ENCODE results near the gene ARID5B. TPM values are rescaled to one million over a fixed set of nuclear protein-coding genes. Genes with fewer than 3 reads are reported as not detected.

Gene ARID5B
- total RNA-seq, 1 donor from 2014 or later = 51.4 TPM

DNA sequence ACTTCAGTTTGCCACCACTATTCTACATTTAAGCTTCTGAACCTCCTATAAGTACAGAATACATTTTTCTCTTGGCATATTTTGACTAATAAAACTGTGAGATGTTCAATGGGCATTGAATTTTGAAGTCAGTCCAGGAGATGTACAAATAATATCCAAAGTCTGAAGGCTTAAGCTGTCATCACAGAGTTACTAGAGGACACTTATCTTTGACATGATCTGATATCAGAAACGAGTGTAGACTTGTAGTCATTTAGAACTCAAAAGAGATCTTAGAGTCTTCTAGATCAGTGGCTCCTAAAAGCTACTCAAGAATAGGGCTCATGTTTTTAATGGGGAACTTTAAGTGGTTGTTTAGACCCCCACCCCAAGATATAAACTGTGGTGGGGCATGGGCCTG is 160.5 kb downstream of the ARID5B start:
- no peaks in the 10 kb centered on the region for H3K27me3 Mint-ChIP-seq (ENCODE audit: low read depth)
- H3K4me1 Mint-ChIP-seq = peaks cover 30% of the 10 kb centered on the region
- H3K9me3 Mint-ChIP-seq = peaks cover 3% of the 10 kb centered on the region
- H3K4me3 Mint-ChIP-seq = no peak overlapping the region
- H3K36me3 Mint-ChIP-seq = peaks cover 51% of the 10 kb centered on the region
- TF ChIP-seq, protein P1, sequence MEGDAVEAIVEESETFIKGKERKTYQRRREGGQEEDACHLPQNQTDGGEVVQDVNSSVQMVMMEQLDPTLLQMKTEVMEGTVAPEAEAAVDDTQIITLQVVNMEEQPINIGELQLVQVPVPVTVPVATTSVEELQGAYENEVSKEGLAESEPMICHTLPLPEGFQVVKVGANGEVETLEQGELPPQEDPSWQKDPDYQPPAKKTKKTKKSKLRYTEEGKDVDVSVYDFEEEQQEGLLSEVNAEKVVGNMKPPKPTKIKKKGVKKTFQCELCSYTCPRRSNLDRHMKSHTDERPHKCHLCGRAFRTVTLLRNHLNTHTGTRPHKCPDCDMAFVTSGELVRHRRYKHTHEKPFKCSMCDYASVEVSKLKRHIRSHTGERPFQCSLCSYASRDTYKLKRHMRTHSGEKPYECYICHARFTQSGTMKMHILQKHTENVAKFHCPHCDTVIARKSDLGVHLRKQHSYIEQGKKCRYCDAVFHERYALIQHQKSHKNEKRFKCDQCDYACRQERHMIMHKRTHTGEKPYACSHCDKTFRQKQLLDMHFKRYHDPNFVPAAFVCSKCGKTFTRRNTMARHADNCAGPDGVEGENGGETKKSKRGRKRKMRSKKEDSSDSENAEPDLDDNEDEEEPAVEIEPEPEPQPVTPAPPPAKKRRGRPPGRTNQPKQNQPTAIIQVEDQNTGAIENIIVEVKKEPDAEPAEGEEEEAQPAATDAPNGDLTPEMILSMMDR (IDR thresholded peaks at IDR 0.05; ENCODE audit: unreplicated experiment) = no peak
- no peak overlapping the region for H3K27ac Mint-ChIP-seq
- DNase-seq (ENCODE audit: low spot score in 2 of 2, unreplicated experiment in 2 of 2) = no peak

DNA sequence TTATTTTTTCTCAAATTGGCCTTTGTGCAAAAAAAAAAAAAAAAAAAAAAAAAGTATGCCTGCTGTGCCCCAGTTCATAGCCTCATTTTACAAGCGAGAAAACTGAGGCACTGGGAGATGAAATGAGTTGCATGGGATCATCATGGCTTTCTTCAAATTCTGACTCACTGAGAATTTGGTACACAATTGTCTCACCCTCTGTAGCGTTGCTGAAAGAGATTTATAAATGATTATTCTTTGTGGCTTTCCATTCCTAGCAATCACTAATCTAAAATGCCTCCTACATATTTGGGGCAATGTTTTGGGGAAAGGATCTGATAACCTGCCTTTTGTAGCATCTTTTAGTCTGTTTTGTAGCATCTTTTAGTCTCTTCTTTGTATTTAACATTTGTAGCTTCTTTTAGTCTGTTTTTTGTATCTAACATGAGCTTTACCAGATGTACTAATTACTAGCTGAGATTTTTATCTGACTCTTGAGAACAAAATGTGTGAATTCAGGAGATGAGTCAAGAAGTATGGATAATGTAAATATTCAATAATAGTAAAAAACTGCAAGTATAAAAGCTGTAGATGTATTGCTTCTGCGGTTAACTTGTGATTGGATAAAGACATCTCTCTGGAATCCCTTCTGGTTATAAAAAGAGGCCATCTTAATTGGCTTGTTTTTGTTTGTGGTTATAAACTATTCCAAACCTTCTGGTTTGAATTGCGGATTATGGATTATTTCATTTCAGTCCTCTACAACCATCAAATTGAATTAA is 161.4 kb downstream of the ARID5B start:
- H3K36me3 Mint-ChIP-seq = peaks cover 47% of the 10 kb centered on the region
- no peak overlapping the region for H3K27ac Mint-ChIP-seq
- H3K27me3 Mint-ChIP-seq (ENCODE audit: low read depth) = no peaks in the 10 kb centered on the region
- TF ChIP-seq, protein P1 (IDR thresholded peaks at IDR 0.05; ENCODE audit: unreplicated experiment) = no peak
- no peak for DNase-seq (ENCODE audit: low spot score in 2 of 2, unreplicated experiment in 2 of 2)
- H3K4me1 Mint-ChIP-seq = peaks cover 26% of the 10 kb centered on the region
- H3K4me3 Mint-ChIP-seq = no peak overlapping the region
- H3K9me3 Mint-ChIP-seq = peaks cover 3% of the 10 kb centered on the region

- TF ChIP-seq, protein P1 (IDR thresholded peaks at IDR 0.05; ENCODE audit: unreplicated experiment) = no peak
- H3K9me3 Mint-ChIP-seq = peaks cover 3% of the 10 kb centered on the region
- peaks cover 43% of the 10 kb centered on the region for H3K36me3 Mint-ChIP-seq
- H3K27ac Mint-ChIP-seq = no peak overlapping the region
- no peaks in the 10 kb centered on the region for H3K27me3 Mint-ChIP-seq (ENCODE audit: low read depth)
- DNase-seq (ENCODE audit: low spot score in 2 of 2, unreplicated experiment in 2 of 2) = no peak
- H3K4me1 Mint-ChIP-seq = peaks cover 24% of the 10 kb centered on the region
- H3K4me3 Mint-ChIP-seq = no peak overlapping the region
Measured at GRCh38 chr10:62063795-62064472, 162.4 kb downstream of the ARID5B start.

- no peaks in the 10 kb centered on the region for H3K27me3 Mint-ChIP-seq (ENCODE audit: low read depth)
Measured at GRCh38 chr10:62067560-62067959, 166.1 kb downstream of the ARID5B start.

DNA sequence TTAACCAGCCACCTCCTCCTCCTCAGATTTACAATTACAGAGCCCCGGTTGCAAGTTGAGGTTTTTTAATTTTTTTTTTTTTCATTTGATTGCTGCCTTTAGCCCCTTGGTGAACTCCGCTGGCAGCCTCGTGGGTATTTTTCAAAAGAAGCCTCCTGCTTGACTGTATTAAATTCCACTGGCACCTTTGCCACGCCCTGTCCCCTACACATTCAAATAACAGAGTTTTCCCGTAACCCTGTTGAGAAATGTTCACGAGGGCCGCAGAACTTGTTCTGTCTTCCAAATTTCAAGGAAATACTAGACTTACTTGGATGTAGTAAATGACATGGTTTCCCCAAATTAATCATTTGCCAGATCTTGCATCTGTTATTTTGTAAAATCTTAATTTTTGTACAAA is 167.0 kb downstream of the ARID5B start:
- Mint-ChIP-seq H3K9me3 (no peaks in the 10 kb centered on the region), H3K27ac (peak overlapping the region; percentile 60), H3K27me3 (ENCODE audit: low read depth) (no peaks in the 10 kb centered on the region), H3K4me1 (peaks cover 27% of the 10 kb centered on the region), H3K4me3 (no peak overlapping the region), H3K36me3 (peaks cover 44% of the 10 kb centered on the region)
- DNase-seq (ENCODE audit: low spot score in 2 of 2, unreplicated experiment in 2 of 2) = no peak
- TF ChIP-seq, protein P1 (IDR thresholded peaks at IDR 0.05; ENCODE audit: unreplicated experiment) = no peak

More at GRCh38 chr10:62067560-62067959, 166.1 kb downstream of the ARID5B start:
- DNase-seq (ENCODE audit: low spot score in 2 of 2, unreplicated experiment in 2 of 2) = no peak
- peak overlapping the region; percentile 79 for H3K27ac Mint-ChIP-seq
- no peak overlapping the region for H3K4me3 Mint-ChIP-seq
- no peaks in the 10 kb centered on the region for H3K9me3 Mint-ChIP-seq
- TF ChIP-seq, protein P1 (IDR thresholded peaks at IDR 0.05; ENCODE audit: unreplicated experiment) = no peak
- H3K36me3 Mint-ChIP-seq = peaks cover 48% of the 10 kb centered on the region
- peaks cover 18% of the 10 kb centered on the region for H3K4me1 Mint-ChIP-seq
